Measurements from ENCODE around the gene GGA2. TPM values are rescaled to one million over a fixed set of nuclear protein-coding genes. Genes with fewer than 3 reads are reported as not detected.

The GGA2 gene
- total RNA-seq, 2 donors from 2014 or later = 99.4 to 116 TPM

- Histone ChIP-seq H3K36me3 (ENCODE audit: control insufficient read depth, insufficient read depth, low read length) (peaks cover 70% of the 10 kb centered on the region), H3K27me3 (ENCODE audit: control insufficient read depth, insufficient read depth, low read length, poor library complexity, severe bottlenecking) (no peaks in the 10 kb centered on the region), H3K9ac (ENCODE audit: extremely low read depth, low read length, poor library complexity, severe bottlenecking) (no peak overlapping the region), H3K27ac (ENCODE audit: low read depth, low read length) (no peak overlapping the region), H3K4me3 (ENCODE audit: low read length) (no peak overlapping the region), H3K9me3 (ENCODE audit: control insufficient read depth, low read length) (no peaks in the 10 kb centered on the region), H3K4me1 (ENCODE audit: control insufficient read depth, insufficient read depth, low read length) (peaks cover 3% of the 10 kb centered on the region)
- no peak for TF ChIP-seq CTCF (conservative IDR thresholded peaks at IDR 0.05)
- DNase-seq = no peak
- Mint-ChIP-seq H3K4me1 (peaks cover 10% of the 10 kb centered on the region), H3K27me3 (ENCODE audit: insufficient read depth) (no peaks in the 10 kb centered on the region), H3K4me3 (no peak overlapping the region), H3K27ac (peak overlapping the region; percentile 35), H3K36me3 (ENCODE audit: low read depth) (peaks cover 61% of the 10 kb centered on the region), H3K9me3 (no peaks in the 10 kb centered on the region)
- 87 to 97% methylated on average over 7 to 11 of the region's 11 CpGs for WGBS, 2 experiments (ENCODE audit: insufficient coverage in 1 of 2, insufficient read length in 1 of 2)
Observed at GRCh38 chr16:23494188-23494587, 16.1 kb downstream of the GGA2 start.

GRCh38 chr16:23491490-23492391 lies 18.6 kb downstream of the GGA2 start:
- Histone ChIP-seq H3K9ac (ENCODE audit: extremely low read depth, low read length, poor library complexity, severe bottlenecking) (no peak overlapping the region), H3K9me3 (ENCODE audit: control insufficient read depth, low read length) (no peaks in the 10 kb centered on the region), H3K27me3 (ENCODE audit: control insufficient read depth, insufficient read depth, low read length, poor library complexity, severe bottlenecking) (no peaks in the 10 kb centered on the region), H3K4me3 (ENCODE audit: low read length) (no peak overlapping the region), H3K27ac (ENCODE audit: low read depth, low read length) (no peak overlapping the region), H3K4me1 (ENCODE audit: control insufficient read depth, insufficient read depth, low read length) (no peaks in the 10 kb centered on the region), H3K36me3 (ENCODE audit: control insufficient read depth, insufficient read depth, low read length) (peaks cover 91% of the 10 kb centered on the region)
- H3K27ac Mint-ChIP-seq = peak overlapping the region; percentile 70
- no peak for DNase-seq
- H3K27me3 Mint-ChIP-seq (ENCODE audit: insufficient read depth) = no peaks in the 10 kb centered on the region
- H3K9me3 Mint-ChIP-seq = no peaks in the 10 kb centered on the region
- H3K4me3 Mint-ChIP-seq = no peak overlapping the region
- 92 to 99% methylated on average over 9 to 13 of the region's 14 CpGs for WGBS, 2 experiments (ENCODE audit: insufficient coverage in 1 of 2, insufficient read length in 1 of 2)
- no peak for TF ChIP-seq CTCF (conservative IDR thresholded peaks at IDR 0.05)
- H3K36me3 Mint-ChIP-seq (ENCODE audit: low read depth) = peaks cover 75% of the 10 kb centered on the region
- H3K4me1 Mint-ChIP-seq = no peaks in the 10 kb centered on the region

GRCh38 chr16:23486480-23486879 lies 23.8 kb downstream of the GGA2 start:
- no peaks in the 10 kb centered on the region for H3K9me3 ChIP-seq (ENCODE audit: control insufficient read depth, low read length)
- no peaks in the 10 kb centered on the region for H3K27me3 ChIP-seq (ENCODE audit: control insufficient read depth, insufficient read depth, low read length, poor library complexity, severe bottlenecking)
- 89 to 97% methylated on average over 4 to 5 of the region's 5 CpGs for WGBS, 2 experiments (ENCODE audit: insufficient coverage in 1 of 2, insufficient read length in 1 of 2)
- no peak overlapping the region for H3K4me3 ChIP-seq (ENCODE audit: low read length)
- Mint-ChIP-seq H3K4me1 (no peaks in the 10 kb centered on the region), H3K27me3 (ENCODE audit: insufficient read depth) (no peaks in the 10 kb centered on the region), H3K4me3 (no peak overlapping the region), H3K36me3 (ENCODE audit: low read depth) (peaks cover 76% of the 10 kb centered on the region), H3K27ac (peak overlapping the region; percentile 30), H3K9me3 (no peaks in the 10 kb centered on the region)
- no peak overlapping the region for H3K27ac ChIP-seq (ENCODE audit: low read depth, low read length)
- DNase-seq = no peak
- peaks cover 89% of the 10 kb centered on the region for H3K36me3 ChIP-seq (ENCODE audit: control insufficient read depth, insufficient read depth, low read length)
- no peak overlapping the region for H3K9ac ChIP-seq (ENCODE audit: extremely low read depth, low read length, poor library complexity, severe bottlenecking)
- H3K4me1 ChIP-seq (ENCODE audit: control insufficient read depth, insufficient read depth, low read length) = no peaks in the 10 kb centered on the region
- TF ChIP-seq CTCF (conservative IDR thresholded peaks at IDR 0.05) = no peak

Data from endodermal cell (in vitro differentiated cells).